Measurements from ENCODE around the gene ANKRD11. TPM values are rescaled to one million over a fixed set of nuclear protein-coding genes. Genes with fewer than 3 reads are reported as not detected.
A peak's percentile ranks its signal among the peaks of the same experiment; 100 is the strongest.

The ANKRD11 gene
- polyA plus RNA-seq, 3 donors, result 3.2 to 62.4 (median 5.4) TPM

DNA sequence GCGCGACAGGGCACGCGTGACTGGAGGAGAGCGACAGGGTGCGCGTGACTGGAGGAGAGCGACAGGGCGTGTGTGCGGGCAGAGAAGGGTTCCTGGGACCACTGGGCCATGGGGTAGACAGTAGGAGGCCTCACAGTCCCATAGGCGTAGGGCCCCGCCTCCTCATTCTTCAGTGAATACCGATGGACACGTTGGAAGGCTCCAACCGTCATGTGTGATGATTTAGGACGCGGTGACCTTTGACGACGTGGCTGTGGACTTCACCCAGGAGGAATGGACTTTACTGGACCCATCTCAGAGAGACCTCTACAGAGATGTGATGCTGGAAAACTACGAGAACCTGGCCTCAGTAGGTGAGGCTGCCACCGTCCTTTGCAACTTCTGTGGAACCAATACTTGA is 267.4 kb downstream of the ANKRD11 start:
- H3K27me3 Mint-ChIP-seq (ENCODE audit: low read depth in 3 of 3), result no peaks in the 10 kb centered on the region
- peaks cover 7% of the 10 kb centered on the region for H3K4me1 Mint-ChIP-seq
- Histone ChIP-seq H4K20me1 (ENCODE audit: insufficient read depth, low read length) (peaks cover 14% of the 10 kb centered on the region), H3K4me1 (ENCODE audit: control insufficient read depth in 1 of 2, insufficient read depth in 2 of 2, low read length in 2 of 2) (peaks cover 5% of the 10 kb centered on the region in 2 donors), H2AFZ (ENCODE audit: insufficient read depth, low read depth, low read length, poor library complexity, severe bottlenecking) (no peak overlapping the region), H3K9ac (ENCODE audit: insufficient read depth, low read length, poor library complexity, severe bottlenecking) (no peak overlapping the region), H3K9me3 (replicated peaks in 1 of 2; ENCODE audit: control insufficient read depth in 1 of 2, insufficient read depth in 1 of 2, low read length in 2 of 2) (peaks cover 17 to 18% of the 10 kb centered on the region in 2 donors), H3K27ac (ENCODE audit: low read depth in 1 of 2, low read length in 2 of 2) (no peak overlapping the region), H3K4me3 (replicated peaks in 1 of 3; ENCODE audit: low read depth in 2 of 3, low read length in 3 of 3) (no peak overlapping the region), H3K27me3 (ENCODE audit: control insufficient read depth in 2 of 2, insufficient read depth in 2 of 2, low read length in 2 of 2) (no peaks in the 10 kb centered on the region), H3K36me3 (replicated peaks in 1 of 2; ENCODE audit: control insufficient read depth in 1 of 2, insufficient read depth in 2 of 2, low read length in 2 of 2) (peaks cover 63 to 74% of the 10 kb centered on the region in 2 donors), H3K79me2 (ENCODE audit: insufficient read depth, low read length) (peaks cover 13% of the 10 kb centered on the region), H3K4me2 (replicated peaks; ENCODE audit: extremely low read depth, low read length, poor library complexity, severe bottlenecking) (no peak overlapping the region)
- H3K4me3 Mint-ChIP-seq, result no peak overlapping the region
- no peak overlapping the region for H3K27ac Mint-ChIP-seq
- TF ChIP-seq, protein P1, sequence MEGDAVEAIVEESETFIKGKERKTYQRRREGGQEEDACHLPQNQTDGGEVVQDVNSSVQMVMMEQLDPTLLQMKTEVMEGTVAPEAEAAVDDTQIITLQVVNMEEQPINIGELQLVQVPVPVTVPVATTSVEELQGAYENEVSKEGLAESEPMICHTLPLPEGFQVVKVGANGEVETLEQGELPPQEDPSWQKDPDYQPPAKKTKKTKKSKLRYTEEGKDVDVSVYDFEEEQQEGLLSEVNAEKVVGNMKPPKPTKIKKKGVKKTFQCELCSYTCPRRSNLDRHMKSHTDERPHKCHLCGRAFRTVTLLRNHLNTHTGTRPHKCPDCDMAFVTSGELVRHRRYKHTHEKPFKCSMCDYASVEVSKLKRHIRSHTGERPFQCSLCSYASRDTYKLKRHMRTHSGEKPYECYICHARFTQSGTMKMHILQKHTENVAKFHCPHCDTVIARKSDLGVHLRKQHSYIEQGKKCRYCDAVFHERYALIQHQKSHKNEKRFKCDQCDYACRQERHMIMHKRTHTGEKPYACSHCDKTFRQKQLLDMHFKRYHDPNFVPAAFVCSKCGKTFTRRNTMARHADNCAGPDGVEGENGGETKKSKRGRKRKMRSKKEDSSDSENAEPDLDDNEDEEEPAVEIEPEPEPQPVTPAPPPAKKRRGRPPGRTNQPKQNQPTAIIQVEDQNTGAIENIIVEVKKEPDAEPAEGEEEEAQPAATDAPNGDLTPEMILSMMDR (IDR thresholded peaks at IDR 0.05), result no peak
- no peak for DNase-seq
- WGBS (ENCODE audit: insufficient coverage), result 97% methylated on average over 19 of the region's 21 CpGs
- intact Hi-C loops (cut with micrococcal nuclease), result no loop called here
- H3K36me3 Mint-ChIP-seq, result peaks cover 63 to 79% of the 10 kb centered on the region in 2 donors
- H3K9me3 Mint-ChIP-seq, result peaks cover 9 to 20% (median 14%) of the 10 kb centered on the region in 7 donors

DNA sequence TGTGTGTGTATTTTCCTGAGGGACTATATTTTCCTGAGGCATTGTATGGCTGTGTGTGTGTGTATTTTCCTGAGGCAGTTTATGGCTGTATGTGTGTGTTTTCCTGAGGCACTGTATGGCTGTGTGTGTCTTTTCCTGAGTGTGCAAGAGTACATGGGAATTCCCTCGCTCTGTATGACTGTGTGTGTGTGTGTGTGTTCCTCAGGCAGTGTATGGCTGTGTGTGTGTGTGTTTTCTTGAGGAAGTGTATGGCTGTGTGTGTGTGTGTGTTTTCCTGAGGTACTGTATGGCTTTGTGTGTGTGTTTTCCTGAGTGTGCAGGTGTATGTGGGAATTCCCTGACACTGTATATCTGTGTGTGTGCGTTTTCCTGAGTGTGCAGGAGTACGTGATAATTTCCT is 268.8 kb downstream of the ANKRD11 start:
- Histone ChIP-seq H4K20me1 (ENCODE audit: insufficient read depth, low read length) (peaks cover 14% of the 10 kb centered on the region), H3K9me3 (replicated peaks in 1 of 2; ENCODE audit: control insufficient read depth in 1 of 2, insufficient read depth in 1 of 2, low read length in 2 of 2) (peaks cover 4% of the 10 kb centered on the region in 2 donors), H2AFZ (ENCODE audit: insufficient read depth, low read depth, low read length, poor library complexity, severe bottlenecking) (no peak overlapping the region), H3K79me2 (ENCODE audit: insufficient read depth, low read length) (peaks cover 16% of the 10 kb centered on the region), H3K27me3 (ENCODE audit: control insufficient read depth in 2 of 2, insufficient read depth in 2 of 2, low read length in 2 of 2) (no peaks in the 10 kb centered on the region), H3K4me2 (replicated peaks; ENCODE audit: extremely low read depth, low read length, poor library complexity, severe bottlenecking) (no peak overlapping the region), H3K4me3 (replicated peaks in 1 of 3; ENCODE audit: low read depth in 2 of 3, low read length in 3 of 3) (no peak overlapping the region), H3K4me1 (ENCODE audit: control insufficient read depth in 1 of 2, insufficient read depth in 2 of 2, low read length in 2 of 2) (peaks cover 11 to 14% of the 10 kb centered on the region in 2 donors), H3K27ac (ENCODE audit: low read depth in 1 of 2, low read length in 2 of 2) (no peak overlapping the region), H3K9ac (ENCODE audit: insufficient read depth, low read length, poor library complexity, severe bottlenecking) (no peak overlapping the region), H3K36me3 (replicated peaks in 1 of 2; ENCODE audit: control insufficient read depth in 1 of 2, insufficient read depth in 2 of 2, low read length in 2 of 2) (peaks cover 50 to 61% of the 10 kb centered on the region in 2 donors)
- WGBS (ENCODE audit: insufficient coverage), result 94% methylated on average over 3 of the region's 3 CpGs
- Mint-ChIP-seq H3K27me3 (ENCODE audit: low read depth in 3 of 3) (no peaks in the 10 kb centered on the region), H3K9me3 (peaks cover 2 to 8% (median 4%) of the 10 kb centered on the region in 7 donors), H3K4me3 (no peak overlapping the region), H3K36me3 (peaks cover 50 to 66% of the 10 kb centered on the region in 2 donors), H3K27ac (peak overlapping the region in 1 of 7 donors; percentile 67), H3K4me1 (peaks cover 12% of the 10 kb centered on the region)
- TF ChIP-seq, protein P1 (IDR thresholded peaks at IDR 0.05), result no peak
- DNase-seq, result no peak
- intact Hi-C loops (cut with micrococcal nuclease), result no loop called here

Measured in CD14-positive monocyte (primary cell).